Skeletal muscle cell (primary cell): ENCODE data around the gene CEBPB.
"Not testable (repeated sequence)": the region's sequence is repeated elsewhere in the genome, so short reads cannot be mapped to it uniquely, and the experiment has no call there.

ENCODE experiments used
- DNase-seq: peaks from one replicate; pipeline ENCODE4 v3.0.0-alpha.2; 2010; ENCODE audit warnings: low read depth
- H3K4me3 ChIP-seq: 2 replicates; pipeline ENCODE4 v1.5.1; 2011; ENCODE audit warnings: low read depth, mild to moderate bottlenecking, control low read depth, low read length, moderate library complexity

CEBPB gene

DNA sequence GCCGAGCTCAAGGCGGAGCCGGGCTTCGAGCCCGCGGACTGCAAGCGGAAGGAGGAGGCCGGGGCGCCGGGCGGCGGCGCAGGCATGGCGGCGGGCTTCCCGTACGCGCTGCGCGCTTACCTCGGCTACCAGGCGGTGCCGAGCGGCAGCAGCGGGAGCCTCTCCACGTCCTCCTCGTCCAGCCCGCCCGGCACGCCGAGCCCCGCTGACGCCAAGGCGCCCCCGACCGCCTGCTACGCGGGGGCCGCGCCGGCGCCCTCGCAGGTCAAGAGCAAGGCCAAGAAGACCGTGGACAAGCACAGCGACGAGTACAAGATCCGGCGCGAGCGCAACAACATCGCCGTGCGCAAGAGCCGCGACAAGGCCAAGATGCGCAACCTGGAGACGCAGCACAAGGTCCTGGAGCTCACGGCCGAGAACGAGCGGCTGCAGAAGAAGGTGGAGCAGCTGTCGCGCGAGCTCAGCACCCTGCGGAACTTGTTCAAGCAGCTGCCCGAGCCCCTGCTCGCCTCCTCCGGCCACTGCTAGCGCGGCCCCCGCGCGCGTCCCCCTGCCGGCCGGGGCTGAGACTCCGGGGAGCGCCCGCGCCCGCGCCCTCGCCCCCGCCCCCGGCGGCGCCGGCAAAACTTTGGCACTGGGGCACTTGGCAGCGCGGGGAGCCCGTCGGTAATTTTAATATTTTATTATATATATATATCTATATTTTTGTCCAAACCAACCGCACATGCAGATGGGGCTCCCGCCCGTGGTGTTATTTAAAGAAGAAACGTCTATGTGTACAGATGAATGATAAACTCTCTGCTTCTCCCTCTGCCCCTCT, 1.1 kb downstream of the CEBPB start:
- H3K4me3 ChIP-seq: peak overlapping the region; percentile 92

DNA sequence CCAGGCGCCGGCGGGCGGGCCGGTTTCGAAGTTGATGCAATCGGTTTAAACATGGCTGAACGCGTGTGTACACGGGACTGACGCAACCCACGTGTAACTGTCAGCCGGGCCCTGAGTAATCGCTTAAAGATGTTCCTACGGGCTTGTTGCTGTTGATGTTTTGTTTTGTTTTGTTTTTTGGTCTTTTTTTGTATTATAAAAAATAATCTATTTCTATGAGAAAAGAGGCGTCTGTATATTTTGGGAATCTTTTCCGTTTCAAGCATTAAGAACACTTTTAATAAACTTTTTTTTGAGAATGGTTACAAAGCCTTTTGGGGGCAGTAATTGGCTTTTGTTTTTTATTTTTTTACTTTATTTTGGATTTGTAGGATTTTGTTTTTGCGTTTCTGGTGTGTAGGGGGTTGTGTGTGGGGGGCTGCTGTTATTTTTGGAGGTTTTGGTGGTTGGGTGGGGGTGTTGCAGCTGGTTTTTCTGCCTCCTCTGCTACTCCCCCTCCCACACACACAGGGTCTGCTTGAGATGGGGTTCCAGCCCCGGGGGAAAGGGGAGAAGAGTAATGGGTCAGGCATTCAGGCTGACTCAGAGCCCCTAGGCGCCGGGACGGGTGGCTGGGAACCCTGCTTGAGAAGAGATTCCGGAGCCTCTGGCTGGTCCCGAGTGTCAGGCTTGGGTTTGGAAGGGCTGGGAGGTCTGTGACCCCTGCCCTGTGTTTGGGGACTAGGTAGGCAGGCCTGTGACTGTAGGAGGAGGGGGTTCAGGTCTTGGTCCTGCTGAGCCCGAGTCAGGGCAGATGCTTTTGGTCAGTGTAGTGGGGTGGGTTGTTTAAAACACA, 2.0 kb downstream of the CEBPB start:
- DNase-seq: peak; percentile 69
- H3K4me3 ChIP-seq: peak overlapping the region; percentile 92

More for the DNA sequence above, 1.1 kb downstream of the CEBPB start:
- no peak for DNase-seq

DNA sequence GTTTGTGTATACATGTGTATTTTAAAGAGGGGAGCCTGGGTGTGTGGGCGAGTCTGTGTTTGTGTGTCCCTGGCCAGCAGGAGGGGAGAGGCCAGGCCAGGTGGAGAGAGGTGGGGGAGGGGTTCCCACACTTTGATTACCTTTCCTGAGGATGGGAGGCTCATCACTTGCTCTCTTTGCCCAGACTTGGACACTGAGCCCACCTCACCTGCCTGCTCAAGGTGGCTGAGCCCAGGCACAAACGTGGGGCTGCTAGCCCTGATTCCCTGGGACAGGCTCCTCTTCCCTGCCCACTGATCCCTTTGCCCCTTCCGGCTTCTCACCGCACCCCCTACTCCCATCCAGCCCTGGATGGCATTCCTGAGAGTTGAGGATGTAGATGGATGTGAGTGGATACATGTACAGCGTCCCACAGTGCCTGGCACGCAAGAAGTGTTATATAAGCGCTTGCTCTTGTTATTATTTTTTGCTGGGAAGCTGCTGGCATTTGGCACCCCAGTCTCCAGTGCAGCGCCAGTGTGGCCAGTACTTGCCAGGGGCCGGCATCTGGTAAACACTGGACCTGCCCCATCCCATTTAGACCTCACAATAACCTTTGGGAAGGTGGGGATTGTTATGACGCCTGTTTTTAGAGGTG, 2.7 kb downstream of the CEBPB start:
- DNase-seq: no peak
- peak overlapping the region; percentile 92 for H3K4me3 ChIP-seq

GRCh38 chr20:50193836-50194421, 3.3 kb downstream of the CEBPB start:
- DNase-seq: no peak
- H3K4me3 ChIP-seq: peak overlapping the region; percentile 92

DNA sequence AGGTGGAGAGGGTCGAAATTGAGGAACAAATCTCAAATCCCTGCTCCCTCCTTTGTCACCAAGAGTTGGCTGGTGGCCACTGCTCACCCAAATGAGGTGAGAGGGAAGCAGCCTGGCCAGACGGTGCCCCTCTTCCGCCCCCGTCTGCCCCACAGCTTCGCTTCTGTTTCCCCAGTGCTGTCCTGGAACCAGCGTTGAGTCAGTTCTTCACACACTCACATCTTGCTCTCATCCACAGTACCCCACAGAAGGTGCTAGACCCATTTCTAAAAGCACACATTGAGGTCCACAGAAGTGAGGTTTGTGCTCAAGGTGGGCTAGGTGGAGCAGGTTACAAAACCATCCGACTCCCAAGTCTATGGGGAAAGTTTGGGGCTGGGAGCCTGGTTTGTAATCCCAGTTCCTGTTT, 3.8 kb downstream of the CEBPB start:
- DNase-seq: no peak
- H3K4me3 ChIP-seq: peak overlapping the region; percentile 92

DNA sequence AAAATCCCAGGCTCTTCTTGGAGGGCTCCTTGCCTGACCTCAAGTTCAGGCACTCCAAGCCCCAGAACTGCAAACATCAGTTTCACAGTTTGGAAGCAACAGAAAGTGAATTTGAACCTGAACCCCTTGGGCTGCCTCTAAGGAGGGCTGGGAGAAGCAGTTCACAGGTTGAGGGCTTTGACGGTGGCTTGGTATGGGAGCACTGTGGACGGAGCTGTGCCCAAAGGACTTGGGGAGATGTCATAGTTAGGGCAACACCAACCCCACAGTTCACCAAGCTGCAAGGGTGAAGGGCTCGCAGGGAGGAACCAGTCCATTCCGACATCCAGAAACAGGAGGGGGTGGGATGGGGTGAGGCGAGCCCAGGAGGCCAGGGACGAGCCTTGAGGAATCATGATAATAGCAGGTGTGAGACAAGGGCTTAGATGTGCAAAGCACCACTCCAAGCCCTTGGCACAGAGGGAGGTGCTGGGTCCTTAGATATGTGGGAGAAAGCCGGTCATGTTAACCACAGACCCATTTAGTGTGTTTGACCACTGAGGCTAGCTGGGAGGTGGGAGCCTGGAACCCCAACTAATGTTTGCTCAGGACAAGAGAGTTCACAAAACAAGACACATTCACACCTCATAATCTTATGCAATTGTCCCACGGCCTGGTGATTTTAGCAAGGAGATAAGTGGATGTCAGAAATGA, 4.3 kb downstream of the CEBPB start:
- peak overlapping the region; percentile 92 for H3K4me3 ChIP-seq
- DNase-seq: no peak

GRCh38 chr20:50195524-50196120, 5.0 kb downstream of the CEBPB start:
- no peak overlapping the region for H3K4me3 ChIP-seq
- DNase-seq: no peak

- no peak for DNase-seq
- no peak overlapping the region for H3K4me3 ChIP-seq
Measured at GRCh38 chr20:50196248-50196647, 5.6 kb downstream of the CEBPB start.

DNA sequence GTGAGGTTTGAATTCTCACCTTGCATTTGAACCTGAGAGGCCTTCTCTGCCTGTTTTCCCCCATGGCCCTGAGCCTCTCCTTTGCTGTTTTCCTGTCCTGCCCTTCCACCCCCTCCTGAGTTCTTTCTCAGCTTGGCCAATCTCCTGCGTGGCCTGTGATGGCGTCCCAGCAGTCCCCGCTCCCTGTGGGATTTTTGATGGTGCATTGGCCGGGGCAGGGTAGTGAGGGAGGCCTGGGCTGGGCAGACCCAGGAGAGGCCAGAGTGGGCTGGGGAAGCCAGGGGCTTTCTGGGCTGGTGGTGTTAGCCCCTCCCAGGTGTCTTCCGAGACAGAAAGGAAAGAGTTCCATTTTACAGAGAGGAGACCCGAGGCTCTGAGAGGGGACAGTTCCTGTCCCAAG, 6.3 kb downstream of the CEBPB start:
- no peak overlapping the region for H3K4me3 ChIP-seq
- DNase-seq: no peak

GRCh38 chr20:50197463-50198179, 7.0 kb downstream of the CEBPB start:
- no peak overlapping the region for H3K4me3 ChIP-seq
- DNase-seq: no peak

- no peak for DNase-seq
- no peak overlapping the region for H3K4me3 ChIP-seq
Measured at GRCh38 chr20:50198180-50198666, 7.6 kb downstream of the CEBPB start.

- no peak overlapping the region for H3K4me3 ChIP-seq
- DNase-seq: no peak
Measured at GRCh38 chr20:50198716-50199115, 8.1 kb downstream of the CEBPB start.

- DNase-seq: no peak
- H3K4me3 ChIP-seq: no peak overlapping the region
Measured at GRCh38 chr20:50199703-50200102, 9.1 kb downstream of the CEBPB start.

DNA sequence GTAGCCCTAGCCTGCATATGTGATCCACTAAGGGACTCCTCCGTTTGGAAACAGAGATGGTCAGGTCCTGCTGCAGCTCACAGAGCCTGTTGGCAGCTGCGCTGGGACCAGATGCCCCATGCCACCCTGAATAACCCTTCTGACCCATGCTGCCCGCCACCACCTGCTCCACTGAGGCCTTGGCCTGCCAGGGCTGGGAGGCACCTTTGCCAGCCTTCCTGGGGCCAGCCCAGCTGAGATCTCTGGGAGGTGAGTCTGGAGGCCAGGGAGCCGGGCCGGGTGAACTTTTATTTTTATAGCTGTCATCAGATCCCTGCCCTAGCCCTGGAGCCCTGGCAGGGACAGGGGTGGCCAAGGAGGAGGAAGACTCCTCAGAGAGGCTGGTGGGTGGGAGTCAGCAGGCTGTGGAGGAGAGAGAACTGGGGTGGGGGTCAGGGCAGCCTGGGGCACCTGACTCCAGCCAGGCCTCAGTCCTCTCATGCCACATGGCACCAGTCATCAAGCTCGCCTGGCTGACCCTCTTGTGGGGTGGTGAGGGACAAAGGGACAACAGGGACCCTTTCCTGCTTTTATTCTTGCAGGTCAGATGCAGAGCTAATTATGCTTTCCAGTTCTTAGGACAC, 10.0 kb downstream of the CEBPB start:
- no peak for DNase-seq
- H3K4me3 ChIP-seq: no peak overlapping the region

- not testable (repeated sequence) for DNase-seq, H3K4me3 ChIP-seq
Measured at GRCh38 chr20:50201710-50202109, 11.1 kb downstream of the CEBPB start.

DNA sequence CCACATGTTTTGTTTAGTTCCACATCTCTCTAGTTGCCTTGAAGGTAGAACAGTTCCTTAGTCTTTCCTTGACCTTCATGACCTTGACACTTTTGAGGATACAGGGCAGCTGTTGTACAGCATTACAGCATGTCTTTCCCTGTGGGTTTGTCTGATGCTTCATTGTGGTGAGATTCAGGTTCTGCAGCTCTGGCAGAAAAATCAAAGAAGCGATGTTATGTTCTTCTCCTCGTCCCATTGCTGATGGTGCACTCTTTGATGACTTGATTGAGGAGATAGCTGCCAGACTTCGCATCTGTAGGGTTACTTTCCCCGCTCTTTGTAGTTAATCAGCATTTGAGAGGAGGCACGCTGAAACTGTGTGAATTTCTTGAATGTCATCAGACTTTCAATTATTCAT, 12.0 kb downstream of the CEBPB start:
- no peak for DNase-seq
- H3K4me3 ChIP-seq: no peak overlapping the region
